ENCODE data around the gene IL1RN. TPM values are rescaled to one million over a fixed set of nuclear protein-coding genes. Genes with fewer than 3 reads are reported as not detected.

The IL1RN gene
- 0.16 and 0.61 TPM in 2 replicates for total RNA-seq

GRCh38 chr2:113126845-113127645 is at the start of gene IL1RN:
IL1RN (plus strand) TSS chr2:113127598; CDS start chr2:113127625, 27 bp downstream.

GRCh38 chr2:113173542-113174375 is 46.4 kb downstream of the IL1RN start, which contains the start of gene PSD4:
PSD4 (plus strand) TSS chr2:113173971; CDS start chr2:113182457, 8,486 bp downstream.

Small RNA genes within 50 kb of the gene (small RNA-seq; reads per million reads assigned to genes)
- not detected for gene RNU6-1180P

Other genes with a start within 250 kb of the IL1RN start
- not detected in 2 replicates for gene IL37, start 216.4 kb upstream of the IL1RN start, total RNA-seq
- gene IL36G, start 149.6 kb upstream of the IL1RN start, total RNA-seq: not detected in 2 replicates
- not detected in 2 replicates for gene IL36A, start 122.1 kb upstream of the IL1RN start, total RNA-seq
- gene IL36B, start 74.7 kb upstream of the IL1RN start, total RNA-seq: not detected in 2 replicates
- not detected in 2 replicates for gene IL36RN, start 68.4 kb upstream of the IL1RN start, total RNA-seq
- not detected in 2 replicates for gene IL1F10, start 59.6 kb upstream of the IL1RN start, total RNA-seq
- 9.4 and 13.6 TPM in 2 replicates for gene PSD4, start 46.4 kb downstream of the IL1RN start, total RNA-seq
- 9.2 and 19.8 TPM in 2 replicates for gene PAX8, start 151.3 kb downstream of the IL1RN start, total RNA-seq